ENCODE measurements around the gene ZYX. TPM values are rescaled to one million over a fixed set of nuclear protein-coding genes. Genes with fewer than 3 reads are reported as not detected.

The ZYX gene
- total RNA-seq, 4 donors from 2014 or later: 46.3 to 73.0 (median 59.3) TPM

- DNase-seq (ENCODE audit: low spot score in 2 of 2): no peak
- 80% methylated on average over 10 of the region's 11 CpGs for WGBS
- Histone ChIP-seq H3K4me1 (no peaks in the 10 kb centered on the region), H3K9me3 (no peaks in the 10 kb centered on the region), H3K4me3 (no peak overlapping the region), H3K27ac (no peak overlapping the region), H3K27me3 (peaks cover 19% of the 10 kb centered on the region), H3K36me3 (no peaks in the 10 kb centered on the region)
- no peak for TF ChIP-seq POLR2A (IDR thresholded peaks at IDR 0.05)
- TF ChIP-seq POLR2AphosphoS5 (IDR thresholded peaks at IDR 0.05): no peak
- TF ChIP-seq, protein P1, sequence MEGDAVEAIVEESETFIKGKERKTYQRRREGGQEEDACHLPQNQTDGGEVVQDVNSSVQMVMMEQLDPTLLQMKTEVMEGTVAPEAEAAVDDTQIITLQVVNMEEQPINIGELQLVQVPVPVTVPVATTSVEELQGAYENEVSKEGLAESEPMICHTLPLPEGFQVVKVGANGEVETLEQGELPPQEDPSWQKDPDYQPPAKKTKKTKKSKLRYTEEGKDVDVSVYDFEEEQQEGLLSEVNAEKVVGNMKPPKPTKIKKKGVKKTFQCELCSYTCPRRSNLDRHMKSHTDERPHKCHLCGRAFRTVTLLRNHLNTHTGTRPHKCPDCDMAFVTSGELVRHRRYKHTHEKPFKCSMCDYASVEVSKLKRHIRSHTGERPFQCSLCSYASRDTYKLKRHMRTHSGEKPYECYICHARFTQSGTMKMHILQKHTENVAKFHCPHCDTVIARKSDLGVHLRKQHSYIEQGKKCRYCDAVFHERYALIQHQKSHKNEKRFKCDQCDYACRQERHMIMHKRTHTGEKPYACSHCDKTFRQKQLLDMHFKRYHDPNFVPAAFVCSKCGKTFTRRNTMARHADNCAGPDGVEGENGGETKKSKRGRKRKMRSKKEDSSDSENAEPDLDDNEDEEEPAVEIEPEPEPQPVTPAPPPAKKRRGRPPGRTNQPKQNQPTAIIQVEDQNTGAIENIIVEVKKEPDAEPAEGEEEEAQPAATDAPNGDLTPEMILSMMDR (IDR thresholded peaks at IDR 0.05): no peak
- TF ChIP-seq EP300 (IDR thresholded peaks at IDR 0.05): no peak
These were observed 28.6 kb upstream of the ZYX start for GRCh38 chr7:143352531-143353002.

- H3K4me3 ChIP-seq: no peak overlapping the region
- H3K9me3 ChIP-seq: no peaks in the 10 kb centered on the region
- WGBS: 94% methylated on average over 7 of the region's 8 CpGs
- TF ChIP-seq, protein P1 (IDR thresholded peaks at IDR 0.05): no peak
- no peak for TF ChIP-seq POLR2A (IDR thresholded peaks at IDR 0.05)
- no peak for TF ChIP-seq EP300 (IDR thresholded peaks at IDR 0.05)
- no peak for TF ChIP-seq POLR2AphosphoS5 (IDR thresholded peaks at IDR 0.05)
- no peak overlapping the region for H3K27ac ChIP-seq
- H3K27me3 ChIP-seq: peaks cover 23% of the 10 kb centered on the region
- H3K4me1 ChIP-seq: no peaks in the 10 kb centered on the region
- DNase-seq (ENCODE audit: low spot score in 2 of 2): no peak
- no peaks in the 10 kb centered on the region for H3K36me3 ChIP-seq
These were observed 26.8 kb upstream of the ZYX start for GRCh38 chr7:143354376-143354775.

DNA sequence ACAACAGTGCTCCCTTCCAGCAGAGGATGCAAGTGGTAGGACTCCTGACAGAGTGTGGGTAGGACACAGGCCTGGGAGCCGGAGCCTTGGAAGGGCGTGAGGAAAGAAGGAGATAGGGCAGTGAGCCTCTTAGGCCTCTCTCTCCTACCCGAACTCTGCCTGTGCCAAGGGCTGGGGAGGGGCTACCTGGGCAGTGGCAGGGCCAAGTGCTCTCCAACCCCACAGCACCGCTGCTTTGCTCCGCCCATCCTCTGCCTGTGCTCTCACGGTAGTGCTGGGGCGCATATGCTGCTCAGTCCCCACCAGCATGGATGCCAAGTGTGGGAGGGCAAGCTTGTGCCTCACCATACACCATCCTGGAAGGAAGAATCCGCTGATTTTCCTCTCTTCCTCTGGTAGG, 26.2 kb upstream of the ZYX start:
- H3K27me3 ChIP-seq: peaks cover 28% of the 10 kb centered on the region
- no peak overlapping the region for H3K4me3 ChIP-seq
- WGBS: 85% methylated on average over 4 of the region's 8 CpGs
- no peaks in the 10 kb centered on the region for H3K9me3 ChIP-seq
- TF ChIP-seq POLR2AphosphoS5 (IDR thresholded peaks at IDR 0.05) (no peak), EP300 (IDR thresholded peaks at IDR 0.05) (no peak), POLR2A (IDR thresholded peaks at IDR 0.05) (no peak)
- TF ChIP-seq, protein P1 (IDR thresholded peaks at IDR 0.05): no peak
- no peak for DNase-seq (ENCODE audit: low spot score in 2 of 2)
- H3K36me3 ChIP-seq: no peaks in the 10 kb centered on the region
- no peaks in the 10 kb centered on the region for H3K4me1 ChIP-seq
- H3K27ac ChIP-seq: no peak overlapping the region

DNA sequence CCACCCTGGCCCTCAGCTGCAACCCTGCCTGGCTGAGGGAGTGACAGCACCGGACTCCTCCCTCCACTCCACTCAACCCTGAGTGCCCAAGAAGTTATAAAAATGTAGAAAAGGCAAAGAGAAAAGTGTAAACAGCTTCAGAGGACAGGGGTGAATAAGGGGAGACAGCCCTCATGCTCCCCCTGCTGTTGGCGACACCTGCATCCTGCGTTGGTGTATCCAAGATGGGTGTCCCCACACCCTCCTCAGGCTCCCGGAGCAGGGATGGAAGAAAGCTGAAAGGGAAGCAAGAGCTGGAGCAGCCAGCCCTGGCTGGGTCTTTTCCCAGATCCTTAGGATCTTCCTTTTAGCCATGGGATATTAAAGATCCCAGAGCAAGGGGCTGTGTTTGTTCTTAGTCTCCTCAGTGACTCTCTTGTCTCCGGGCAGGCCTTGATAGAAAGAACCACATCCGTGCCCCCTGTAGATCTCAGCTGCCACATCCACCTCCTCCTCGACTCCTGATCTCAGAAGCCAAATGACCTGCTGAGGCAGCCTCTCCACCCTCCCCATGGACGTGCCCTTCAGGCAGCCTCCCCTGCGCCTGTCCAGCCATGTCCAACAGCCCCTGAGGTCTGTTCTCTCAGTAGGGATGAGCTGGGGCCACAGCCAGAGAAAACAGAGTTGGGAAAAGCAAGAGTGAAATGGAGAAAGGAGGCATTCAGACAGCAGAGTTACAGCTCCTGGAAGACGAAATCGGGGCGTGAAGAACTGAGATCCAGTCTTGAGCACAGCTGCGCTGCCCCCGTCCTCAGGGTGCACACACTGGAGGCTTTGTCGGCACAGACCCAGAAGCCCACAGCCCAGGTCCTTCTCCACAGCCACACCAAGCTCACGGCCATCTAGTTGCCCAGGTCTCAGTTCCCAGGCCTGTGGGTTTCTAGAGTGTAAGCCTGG, 25.4 kb upstream of the ZYX start:
- TF ChIP-seq POLR2A (IDR thresholded peaks at IDR 0.05): no peak
- TF ChIP-seq EP300 (IDR thresholded peaks at IDR 0.05): no peak
- TF ChIP-seq POLR2AphosphoS5 (IDR thresholded peaks at IDR 0.05): no peak
- TF ChIP-seq, protein P1 (IDR thresholded peaks at IDR 0.05): no peak
- no peaks in the 10 kb centered on the region for H3K4me1 ChIP-seq
- H3K27ac ChIP-seq: no peak overlapping the region
- H3K9me3 ChIP-seq: no peaks in the 10 kb centered on the region
- no peak for DNase-seq (ENCODE audit: low spot score in 2 of 2)
- H3K4me3 ChIP-seq: no peak overlapping the region
- H3K27me3 ChIP-seq: peaks cover 30% of the 10 kb centered on the region
- no peaks in the 10 kb centered on the region for H3K36me3 ChIP-seq
- WGBS: 95% methylated on average over 16 of the region's 16 CpGs

DNA sequence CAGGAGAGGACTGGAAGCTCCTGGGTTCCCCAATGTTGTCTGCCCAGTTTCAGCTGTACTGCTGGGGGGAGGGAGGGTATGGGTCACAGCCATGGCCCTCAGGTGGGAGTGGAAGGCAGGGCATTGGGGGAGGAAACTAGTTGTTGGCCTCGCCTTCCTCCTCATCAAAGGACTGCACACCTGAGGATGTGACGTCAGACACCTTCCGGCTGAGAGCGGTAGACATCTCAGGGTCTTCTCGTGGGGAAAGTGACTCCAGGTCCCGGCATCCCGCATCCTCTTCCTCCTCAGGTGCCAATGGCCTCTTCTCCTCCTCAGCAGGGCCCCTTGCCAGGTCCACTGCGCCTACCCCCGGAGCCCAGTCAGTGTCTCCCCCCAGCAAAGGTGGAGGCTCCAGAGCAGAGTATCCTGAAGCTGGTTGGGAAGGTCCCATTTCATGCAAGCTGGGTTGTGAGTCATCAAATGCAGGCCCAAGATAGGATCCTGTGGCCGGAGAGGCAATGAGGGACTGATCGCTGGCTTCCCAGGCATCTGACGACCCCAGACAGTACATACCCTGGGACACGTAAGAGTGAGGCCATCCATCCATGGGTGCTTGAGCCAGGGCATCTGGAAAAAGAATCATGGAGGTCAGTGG, 24.6 kb upstream of the ZYX start:
- H3K4me1 ChIP-seq: peaks cover 6% of the 10 kb centered on the region
- TF ChIP-seq EP300 (IDR thresholded peaks at IDR 0.05) (no peak), POLR2AphosphoS5 (IDR thresholded peaks at IDR 0.05) (no peak), POLR2A (IDR thresholded peaks at IDR 0.05) (no peak)
- TF ChIP-seq, protein P1 (IDR thresholded peaks at IDR 0.05): no peak
- WGBS: 95% methylated on average over 10 of the region's 13 CpGs
- no peak for DNase-seq (ENCODE audit: low spot score in 2 of 2)
- no peaks in the 10 kb centered on the region for H3K36me3 ChIP-seq
- H3K4me3 ChIP-seq: no peak overlapping the region
- H3K27ac ChIP-seq: no peak overlapping the region
- H3K27me3 ChIP-seq: peaks cover 33% of the 10 kb centered on the region
- H3K9me3 ChIP-seq: no peaks in the 10 kb centered on the region

Measured in suprapubic skin (tissue), 4 donors.